C4-2B (cell line): ENCODE results near the gene EPHB2.

ENCODE experiments used
- ZFX ChIP-seq: fragments of 450-650 bp; IDR thresholded peaks from 2 replicates; pipeline ENCODE4 v1.6.1; 2017
- TF ChIP-seq, protein P1 (sequence below): fragments of 450-650 bp; conservative IDR thresholded peaks from 2 replicates; pipeline ENCODE4 v1.5.1; 2017; ENCODE audit warnings: mild to moderate bottlenecking

DNA sequence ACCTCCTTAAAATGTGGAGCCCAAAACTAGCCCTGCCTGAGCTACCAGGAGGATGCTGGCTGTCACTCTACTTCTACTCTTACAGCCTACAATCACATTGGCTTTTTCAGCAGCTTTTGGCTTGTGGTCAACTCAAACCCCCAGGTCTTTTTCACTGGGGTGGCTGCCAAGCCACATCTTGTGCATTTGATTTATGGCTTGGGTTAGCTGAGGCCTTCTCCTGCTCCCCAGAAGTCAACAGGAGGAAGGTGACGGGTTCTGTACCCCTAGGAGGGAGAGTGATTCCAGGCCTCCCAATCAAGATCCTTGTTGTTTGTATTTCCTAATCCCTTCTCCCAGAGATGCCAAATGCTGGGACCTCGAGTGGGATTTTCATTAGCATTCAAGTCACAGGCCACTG is 137.8 kb downstream of the EPHB2 start:
- TF ChIP-seq, protein P1, sequence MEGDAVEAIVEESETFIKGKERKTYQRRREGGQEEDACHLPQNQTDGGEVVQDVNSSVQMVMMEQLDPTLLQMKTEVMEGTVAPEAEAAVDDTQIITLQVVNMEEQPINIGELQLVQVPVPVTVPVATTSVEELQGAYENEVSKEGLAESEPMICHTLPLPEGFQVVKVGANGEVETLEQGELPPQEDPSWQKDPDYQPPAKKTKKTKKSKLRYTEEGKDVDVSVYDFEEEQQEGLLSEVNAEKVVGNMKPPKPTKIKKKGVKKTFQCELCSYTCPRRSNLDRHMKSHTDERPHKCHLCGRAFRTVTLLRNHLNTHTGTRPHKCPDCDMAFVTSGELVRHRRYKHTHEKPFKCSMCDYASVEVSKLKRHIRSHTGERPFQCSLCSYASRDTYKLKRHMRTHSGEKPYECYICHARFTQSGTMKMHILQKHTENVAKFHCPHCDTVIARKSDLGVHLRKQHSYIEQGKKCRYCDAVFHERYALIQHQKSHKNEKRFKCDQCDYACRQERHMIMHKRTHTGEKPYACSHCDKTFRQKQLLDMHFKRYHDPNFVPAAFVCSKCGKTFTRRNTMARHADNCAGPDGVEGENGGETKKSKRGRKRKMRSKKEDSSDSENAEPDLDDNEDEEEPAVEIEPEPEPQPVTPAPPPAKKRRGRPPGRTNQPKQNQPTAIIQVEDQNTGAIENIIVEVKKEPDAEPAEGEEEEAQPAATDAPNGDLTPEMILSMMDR, result no peak
- no peak for TF ChIP-seq ZFX
